ENCODE data around the gene GLG1. TPM values are rescaled to one million over a fixed set of nuclear protein-coding genes. Genes with fewer than 3 reads are reported as not detected.

The GLG1 gene
- total and polyA plus RNA-seq, 4 donors: 24.6 to 156 (median 78.2) TPM

- DNase-seq (no peak), ATAC-seq (ENCODE audit: insufficient read depth, low FRiP score) (no peak)
- no peak for TF ChIP-seq CTCF (IDR thresholded peaks at IDR 0.05; ENCODE audit: control extremely low read depth, extremely low read depth)
- Histone ChIP-seq H3K27me3 (ENCODE audit: control insufficient read depth in 3 of 3, insufficient read depth in 3 of 3, low read length in 2 of 3) (no peaks in the 10 kb centered on the region), H3K9me3 (ENCODE audit: control insufficient read depth in 4 of 4, insufficient read depth in 3 of 4, low read length in 3 of 4) (no peaks in the 10 kb centered on the region), H3K4me3 (no peak overlapping the region), H3K9ac (ENCODE audit: insufficient read depth in 1 of 2, low read length in 2 of 2) (no peak overlapping the region), H3K27ac (ENCODE audit: low read depth in 1 of 2, low read length in 1 of 2) (no peak overlapping the region), H3K36me3 (ENCODE audit: control insufficient read depth in 4 of 4, insufficient read depth in 4 of 4, low read length in 4 of 4) (peaks cover 22 to 40% (median 25%) of the 10 kb centered on the region in 4 donors), H3K4me1 (ENCODE audit: control insufficient read depth in 5 of 5, insufficient read depth in 5 of 5, low read length in 5 of 5) (no peaks in the 10 kb centered on the region)
- WGBS, 2 donors: 72 to 75% methylated on average over 5 of the region's 5 CpGs
These were observed 28.4 kb upstream of the GLG1 start for GRCh38 chr16:74635303-74635702.

GRCh38 chr16:74633686-74634085 is 26.8 kb upstream of the GLG1 start:
- DNase-seq (no peak), ATAC-seq (ENCODE audit: insufficient read depth, low FRiP score) (no peak)
- no peak overlapping the region for H3K27ac ChIP-seq (ENCODE audit: low read depth in 1 of 2, low read length in 1 of 2)
- peaks cover 21 to 41% (median 25%) of the 10 kb centered on the region in 4 donors for H3K36me3 ChIP-seq (ENCODE audit: control insufficient read depth in 4 of 4, insufficient read depth in 4 of 4, low read length in 4 of 4)
- no peak overlapping the region for H3K4me3 ChIP-seq
- TF ChIP-seq CTCF (IDR thresholded peaks at IDR 0.05; ENCODE audit: control extremely low read depth, extremely low read depth): no peak
- no peaks in the 10 kb centered on the region for H3K4me1 ChIP-seq (ENCODE audit: control insufficient read depth in 5 of 5, insufficient read depth in 5 of 5, low read length in 5 of 5)
- no peaks in the 10 kb centered on the region for H3K9me3 ChIP-seq (ENCODE audit: control insufficient read depth in 4 of 4, insufficient read depth in 3 of 4, low read length in 3 of 4)
- WGBS, 2 donors: 89 to 90% methylated on average over 7 of the region's 7 CpGs
- H3K9ac ChIP-seq (ENCODE audit: insufficient read depth in 1 of 2, low read length in 2 of 2): no peak overlapping the region
- H3K27me3 ChIP-seq (ENCODE audit: control insufficient read depth in 3 of 3, insufficient read depth in 3 of 3, low read length in 2 of 3): no peaks in the 10 kb centered on the region

GRCh38 chr16:74627506-74628220 is 20.7 kb upstream of the GLG1 start:
- ATAC-seq (ENCODE audit: insufficient read depth, low FRiP score) (no peak), DNase-seq (no peak)
- Histone ChIP-seq H3K9ac (ENCODE audit: insufficient read depth in 1 of 2, low read length in 2 of 2) (no peak overlapping the region), H3K27me3 (ENCODE audit: control insufficient read depth in 3 of 3, insufficient read depth in 3 of 3, low read length in 2 of 3) (no peaks in the 10 kb centered on the region), H3K9me3 (ENCODE audit: control insufficient read depth in 4 of 4, insufficient read depth in 3 of 4, low read length in 3 of 4) (no peaks in the 10 kb centered on the region), H3K4me1 (ENCODE audit: control insufficient read depth in 5 of 5, insufficient read depth in 5 of 5, low read length in 5 of 5) (no peaks in the 10 kb centered on the region), H3K4me3 (no peak overlapping the region), H3K27ac (ENCODE audit: low read depth in 1 of 2, low read length in 1 of 2) (no peak overlapping the region), H3K36me3 (ENCODE audit: control insufficient read depth in 4 of 4, insufficient read depth in 4 of 4, low read length in 4 of 4) (peaks cover 37 to 55% (median 40%) of the 10 kb centered on the region in 4 donors)
- TF ChIP-seq CTCF (IDR thresholded peaks at IDR 0.05; ENCODE audit: control extremely low read depth, extremely low read depth): no peak
- 82 to 90% methylated on average over 6 of the region's 6 CpGs for WGBS, 2 donors

All from lung (tissue), 12 donors.